ENCODE results near the gene TDP2. TPM values are rescaled to one million over a fixed set of nuclear protein-coding genes. Genes with fewer than 3 reads are reported as not detected.

The TDP2 gene
- total RNA-seq, 1 donor from 2014 or later, result 24.8 TPM

DNA sequence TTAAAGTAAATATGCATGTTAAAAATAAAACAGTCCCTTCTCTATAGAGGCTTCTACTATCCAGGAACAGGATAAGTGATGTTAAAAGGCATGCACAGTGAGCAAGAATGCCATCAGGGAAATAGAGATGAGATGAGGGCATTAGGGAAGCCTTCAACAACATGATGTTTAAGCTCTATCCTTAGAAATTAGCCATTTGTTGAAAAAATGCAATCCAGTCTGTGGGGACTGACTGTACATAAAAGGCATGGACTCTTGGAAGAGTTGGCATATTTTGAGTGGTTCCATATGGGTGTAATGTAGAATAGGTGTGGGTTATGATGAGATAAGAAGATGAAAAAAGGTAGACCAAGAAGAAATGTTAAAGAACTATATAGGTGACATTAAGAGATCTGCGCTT, 26.5 kb downstream of the TDP2 start:
- peaks cover 1% of the 10 kb centered on the region for H3K4me1 Mint-ChIP-seq
- H3K27ac Mint-ChIP-seq, result no peak overlapping the region
- DNase-seq (ENCODE audit: low spot score in 2 of 2, unreplicated experiment in 2 of 2), result no peak
- peaks cover 22% of the 10 kb centered on the region for H3K9me3 Mint-ChIP-seq
- no peak overlapping the region for H3K4me3 Mint-ChIP-seq
- H3K27me3 Mint-ChIP-seq (ENCODE audit: low read depth), result peaks cover 26% of the 10 kb centered on the region
- no peaks in the 10 kb centered on the region for H3K36me3 Mint-ChIP-seq
- TF ChIP-seq CTCF (IDR thresholded peaks at IDR 0.05; ENCODE audit: unreplicated experiment), result no peak

- Mint-ChIP-seq H3K4me3 (no peak overlapping the region), H3K36me3 (no peaks in the 10 kb centered on the region), H3K4me1 (peaks cover 11% of the 10 kb centered on the region), H3K27me3 (ENCODE audit: low read depth) (peaks cover 6% of the 10 kb centered on the region), H3K9me3 (peaks cover 22% of the 10 kb centered on the region), H3K27ac (no peak overlapping the region)
- no peak for TF ChIP-seq CTCF (IDR thresholded peaks at IDR 0.05; ENCODE audit: unreplicated experiment)
- DNase-seq (ENCODE audit: low spot score in 2 of 2, unreplicated experiment in 2 of 2), result no peak
Observed at GRCh38 chr6:24636681-24637080, 30.0 kb downstream of the TDP2 start.

- H3K4me1 Mint-ChIP-seq, result peaks cover 17% of the 10 kb centered on the region
- no peak overlapping the region for H3K4me3 Mint-ChIP-seq
- no peak overlapping the region for H3K27ac Mint-ChIP-seq
- H3K9me3 Mint-ChIP-seq, result no peaks in the 10 kb centered on the region
- DNase-seq (ENCODE audit: low spot score in 2 of 2, unreplicated experiment in 2 of 2), result no peak
- no peaks in the 10 kb centered on the region for H3K36me3 Mint-ChIP-seq
- no peaks in the 10 kb centered on the region for H3K27me3 Mint-ChIP-seq (ENCODE audit: low read depth)
- no peak for TF ChIP-seq CTCF (IDR thresholded peaks at IDR 0.05; ENCODE audit: unreplicated experiment)
Observed at GRCh38 chr6:24632573-24632972, 34.1 kb downstream of the TDP2 start.

DNA sequence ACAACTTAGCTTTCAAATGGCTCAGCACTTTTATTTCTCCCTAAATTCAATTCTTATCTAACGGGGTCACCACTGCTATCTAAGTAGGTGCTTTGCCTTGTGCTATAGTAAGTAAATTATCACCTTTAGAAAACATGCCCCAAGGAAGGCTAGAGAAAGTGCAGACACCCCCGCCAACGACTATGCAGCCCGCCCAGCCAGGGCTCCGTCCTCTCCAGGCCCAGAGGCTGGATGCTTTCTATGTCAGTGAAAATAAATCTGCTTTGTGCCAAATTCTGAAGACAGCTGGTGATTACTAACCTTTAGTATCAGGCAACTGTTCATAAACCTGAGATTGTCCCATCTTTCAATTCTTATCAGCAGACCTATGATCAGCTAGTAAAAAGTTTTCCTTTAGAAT, 35.0 kb downstream of the TDP2 start:
- no peak for DNase-seq (ENCODE audit: low spot score in 2 of 2, unreplicated experiment in 2 of 2)
- Mint-ChIP-seq H3K4me3 (no peak overlapping the region), H3K27ac (no peak overlapping the region), H3K4me1 (peaks cover 17% of the 10 kb centered on the region), H3K9me3 (no peaks in the 10 kb centered on the region), H3K36me3 (no peaks in the 10 kb centered on the region), H3K27me3 (ENCODE audit: low read depth) (no peaks in the 10 kb centered on the region)
- no peak for TF ChIP-seq CTCF (IDR thresholded peaks at IDR 0.05; ENCODE audit: unreplicated experiment)

- H3K27ac Mint-ChIP-seq, result no peak overlapping the region
- no peaks in the 10 kb centered on the region for H3K9me3 Mint-ChIP-seq
- H3K4me1 Mint-ChIP-seq, result peaks cover 17% of the 10 kb centered on the region
- no peak for TF ChIP-seq CTCF (IDR thresholded peaks at IDR 0.05; ENCODE audit: unreplicated experiment)
- no peak for DNase-seq (ENCODE audit: low spot score in 2 of 2, unreplicated experiment in 2 of 2)
- H3K36me3 Mint-ChIP-seq, result no peaks in the 10 kb centered on the region
- no peaks in the 10 kb centered on the region for H3K27me3 Mint-ChIP-seq (ENCODE audit: low read depth)
- no peak overlapping the region for H3K4me3 Mint-ChIP-seq
Observed at GRCh38 chr6:24630856-24631505, 35.7 kb downstream of the TDP2 start.
